Fibroblast of mammary gland (primary cell): ENCODE data around the gene CARD18.

ENCODE experiments used
- DNase-seq: peaks from one replicate; pipeline ENCODE4 v3.0.0-alpha.2; 2010; ENCODE audit warnings: low read depth
- H3K4me3 ChIP-seq: 2 replicates; pipeline ENCODE4 v1.5.1; 2011; ENCODE audit warnings: low read depth, mild to moderate bottlenecking, low read length, moderate library complexity; ENCODE audit not compliant: control insufficient read depth
- CTCF ChIP-seq: conservative IDR thresholded peaks from 2 replicates; pipeline ENCODE4 v1.5.1; 2011; ENCODE audit warnings: low read depth, low read length, inconsistent platforms; ENCODE audit not compliant: control insufficient read depth, insufficient read depth

CARD18 gene

GRCh38 chr11:105156231-105156630, 16.7 kb upstream of the CARD18 start:
- DNase-seq: no peak
- TF ChIP-seq CTCF: no peak
- H3K4me3 ChIP-seq: no peak overlapping the region

GRCh38 chr11:105155679-105156078, 16.1 kb upstream of the CARD18 start:
- no peak overlapping the region for H3K4me3 ChIP-seq
- TF ChIP-seq CTCF: no peak
- no peak for DNase-seq

GRCh38 chr11:105153392-105153791, 13.8 kb upstream of the CARD18 start:
- no peak for DNase-seq

GRCh38 chr11:105152560-105152959, 13.0 kb upstream of the CARD18 start:
- H3K4me3 ChIP-seq: no peak overlapping the region
- peak; percentile 34 for DNase-seq
- no peak for TF ChIP-seq CTCF

More at GRCh38 chr11:105153392-105153791, 13.8 kb upstream of the CARD18 start:
- no peak overlapping the region for H3K4me3 ChIP-seq
- no peak for TF ChIP-seq CTCF

- no peak for TF ChIP-seq CTCF
- peak; percentile 75 for DNase-seq
- no peak overlapping the region for H3K4me3 ChIP-seq
These were observed 12.5 kb upstream of the CARD18 start for GRCh38 chr11:105152021-105152512.

GRCh38 chr11:105149477-105149876, 9.9 kb upstream of the CARD18 start:
- no peak for DNase-seq
- TF ChIP-seq CTCF: no peak

GRCh38 chr11:105148241-105148640, 8.7 kb upstream of the CARD18 start:
- no peak for TF ChIP-seq CTCF
- peak; percentile 53 for DNase-seq
- H3K4me3 ChIP-seq: no peak overlapping the region

More at GRCh38 chr11:105149477-105149876, 9.9 kb upstream of the CARD18 start:
- H3K4me3 ChIP-seq: no peak overlapping the region
